WTC11 (cell line): ENCODE measurements around the gene TRIOBP. TPM values are rescaled to one million over a fixed set of nuclear protein-coding genes. Genes with fewer than 3 reads are reported as not detected.

Experiments
- ATAC-seq: fragments of 200-7000 bp; cut with Tn5 transposase; 2 replicates; pipeline ENCODE4 v1.10.0; 2021; ENCODE audit warnings: mild to moderate bottlenecking, moderate library complexity
- CTCF ChIA-PET: fragments of 300-600 bp; sonication (Branson Sonifier 250); formaldehyde crosslinking; loops from one replicate; lab custom pipeline; 2021; ENCODE audit warnings: antibody characterized with exemption; lab: Charles Lee
- POLR2A ChIA-PET: fragments of 350-600 bp; sonication (Branson Sonifier 250); formaldehyde crosslinking; loops from one replicate; lab custom pipeline; 2021; ENCODE audit warnings: antibody characterized with exemption; lab: Charles Lee
- DNase-seq: peaks from one replicate; pipeline ENCODE4 v3.0.0; 2021; ENCODE audit warnings: low spot score
- H3K27ac Mint-ChIP-seq: 2 replicates; pipeline ENCODE4 v1.8.0; 2021; ENCODE audit warnings: mixed read lengths
- H3K27me3 Mint-ChIP-seq: 2 replicates; pipeline ENCODE4 v1.8.0; 2021; ENCODE audit warnings: low read depth, mild to moderate bottlenecking, moderate library complexity, mixed read lengths
- H3K36me3 Mint-ChIP-seq: 2 replicates; pipeline ENCODE4 v1.8.0; 2021; ENCODE audit warnings: mixed read lengths
- H3K4me1 Mint-ChIP-seq: 2 replicates; pipeline ENCODE4 v1.8.0; 2022; ENCODE audit warnings: mixed read lengths
- H3K4me3 Mint-ChIP-seq: 2 replicates; pipeline ENCODE4 v1.8.0; 2021; ENCODE audit warnings: mild to moderate bottlenecking, moderate library complexity, mixed read lengths
- H3K9me3 Mint-ChIP-seq: 2 replicates; pipeline ENCODE4 v1.8.0; 2021; ENCODE audit warnings: mixed read lengths
- ATF1 ChIP-seq: sonication (generic); formaldehyde crosslinking; IDR thresholded peaks from 2 replicates; pipeline ENCODE4 v1.8.1; 2023; ENCODE audit warnings: mild to moderate bottlenecking, moderate library complexity, missing genetic modification reagents
- CREB1 ChIP-seq: sonication (generic); formaldehyde crosslinking; IDR thresholded peaks from 2 replicates; pipeline ENCODE4 v1.8.0; 2023; ENCODE audit warnings: mild to moderate bottlenecking, missing genetic modification reagents
- CREM ChIP-seq: sonication (generic); formaldehyde crosslinking; IDR thresholded peaks from 2 replicates; pipeline ENCODE4 v1.8.1; 2022; ENCODE audit warnings: mild to moderate bottlenecking, missing genetic modification reagents, moderate library complexity
- EMX1 ChIP-seq: fragments of 250-450 bp; sonication (Bioruptor Pico); IDR thresholded peaks from 2 replicates; pipeline ENCODE4 v1.8.0; 2021; ENCODE audit warnings: mild to moderate bottlenecking
- ETV6 ChIP-seq: sonication (generic); formaldehyde crosslinking; IDR thresholded peaks from 2 replicates; pipeline ENCODE4 v1.8.1; 2022; ENCODE audit warnings: mild to moderate bottlenecking, missing genetic modification reagents
- GABPB1 ChIP-seq: sonication (generic); formaldehyde crosslinking; IDR thresholded peaks from 2 replicates; pipeline ENCODE4 v1.8.1; 2023; ENCODE audit warnings: mild to moderate bottlenecking, missing genetic modification reagents
- HMGA2 ChIP-seq: fragments of 250-450 bp; sonication (Bioruptor Pico); IDR thresholded peaks from 2 replicates; pipeline ENCODE4 v1.4.0; 2021; ENCODE audit warnings: mild to moderate bottlenecking, moderate library complexity
- NR1H2 ChIP-seq: sonication (generic); formaldehyde crosslinking; IDR thresholded peaks from 2 replicates; pipeline ENCODE4 v1.9.0; 2021; ENCODE audit warnings: mild to moderate bottlenecking, moderate library complexity, missing genetic modification reagents
- RELA ChIP-seq: sonication (generic); formaldehyde crosslinking; IDR thresholded peaks from 2 replicates; pipeline ENCODE4 v1.8.1; 2022; ENCODE audit warnings: missing genetic modification reagents, mild to moderate bottlenecking, borderline replicate concordance
- RORB ChIP-seq: fragments of 250-450 bp; sonication (Bioruptor Pico); IDR thresholded peaks from 2 replicates; pipeline ENCODE4 v1.9.0; 2021; ENCODE audit warnings: mild to moderate bottlenecking
- SP1 ChIP-seq: sonication (generic); formaldehyde crosslinking; conservative IDR thresholded peaks from 2 replicates; pipeline ENCODE4 v1.8.1; 2022; ENCODE audit warnings: missing genetic modification reagents
- TEAD4 ChIP-seq: sonication (generic); formaldehyde crosslinking; IDR thresholded peaks from 2 replicates; pipeline ENCODE4 v1.8.0; 2022; ENCODE audit warnings: mild to moderate bottlenecking, missing genetic modification reagents
- ZNF219 ChIP-seq: sonication (generic); formaldehyde crosslinking; IDR thresholded peaks from 2 replicates; pipeline ENCODE4 v1.8.0; 2023; ENCODE audit warnings: missing genetic modification reagents, mild to moderate bottlenecking, borderline replicate concordance
- ZNF317 ChIP-seq: sonication (generic); formaldehyde crosslinking; IDR thresholded peaks from 2 replicates; pipeline ENCODE4 v1.8.1; 2023; ENCODE audit warnings: low read depth, mild to moderate bottlenecking, moderate library complexity, missing genetic modification reagents, borderline replicate concordance
- ZNF423 ChIP-seq: fragments of 250-450 bp; sonication (Bioruptor Pico); IDR thresholded peaks from 2 replicates; pipeline ENCODE4 v2.1.2; 2022; ENCODE audit warnings: mild to moderate bottlenecking, moderate library complexity
- total RNA-seq: library from RNA; stranded (reverse); gene quantifications from 3 replicates; pipeline ENCODE4 v1.2.3, GENCODE V29; 2021
- TF ChIP-seq, protein P1 (sequence below): sonication (generic); formaldehyde crosslinking; IDR thresholded peaks from 2 replicates; pipeline ENCODE4 v1.8.0; 2022; ENCODE audit warnings: mild to moderate bottlenecking, missing genetic modification reagents
- TF ChIP-seq, protein P2 (sequence below): fragments of 250-450 bp; sonication (Bioruptor Pico); IDR thresholded peaks from 2 replicates; pipeline ENCODE4 v1.9.0; 2021; ENCODE audit warnings: mild to moderate bottlenecking
- TF ChIP-seq, protein P3 (sequence below): fragments of 250-450 bp; sonication (Bioruptor Pico); IDR thresholded peaks from 2 replicates; pipeline ENCODE4 v1.9.0; 2021; ENCODE audit warnings: mild to moderate bottlenecking, borderline replicate concordance
- TF ChIP-seq, protein P4 (sequence below): sonication (generic); formaldehyde crosslinking; IDR thresholded peaks from 2 replicates; pipeline ENCODE4 v1.8.0; 2022; ENCODE audit warnings: mild to moderate bottlenecking, missing genetic modification reagents
- TF ChIP-seq, protein P5 (sequence below): sonication (generic); formaldehyde crosslinking; IDR thresholded peaks from 2 replicates; pipeline ENCODE4 v1.8.1; 2023; ENCODE audit warnings: mild to moderate bottlenecking, missing genetic modification reagents, moderate library complexity
- TF ChIP-seq, protein P6 (sequence below): sonication (generic); formaldehyde crosslinking; IDR thresholded peaks from 2 replicates; pipeline ENCODE4 v1.8.1; 2022; ENCODE audit warnings: low read depth, missing genetic modification reagents, borderline replicate concordance

Gene TRIOBP
- total RNA-seq, 1 experiment from 2014 or later = 54.0 TPM

DNA sequence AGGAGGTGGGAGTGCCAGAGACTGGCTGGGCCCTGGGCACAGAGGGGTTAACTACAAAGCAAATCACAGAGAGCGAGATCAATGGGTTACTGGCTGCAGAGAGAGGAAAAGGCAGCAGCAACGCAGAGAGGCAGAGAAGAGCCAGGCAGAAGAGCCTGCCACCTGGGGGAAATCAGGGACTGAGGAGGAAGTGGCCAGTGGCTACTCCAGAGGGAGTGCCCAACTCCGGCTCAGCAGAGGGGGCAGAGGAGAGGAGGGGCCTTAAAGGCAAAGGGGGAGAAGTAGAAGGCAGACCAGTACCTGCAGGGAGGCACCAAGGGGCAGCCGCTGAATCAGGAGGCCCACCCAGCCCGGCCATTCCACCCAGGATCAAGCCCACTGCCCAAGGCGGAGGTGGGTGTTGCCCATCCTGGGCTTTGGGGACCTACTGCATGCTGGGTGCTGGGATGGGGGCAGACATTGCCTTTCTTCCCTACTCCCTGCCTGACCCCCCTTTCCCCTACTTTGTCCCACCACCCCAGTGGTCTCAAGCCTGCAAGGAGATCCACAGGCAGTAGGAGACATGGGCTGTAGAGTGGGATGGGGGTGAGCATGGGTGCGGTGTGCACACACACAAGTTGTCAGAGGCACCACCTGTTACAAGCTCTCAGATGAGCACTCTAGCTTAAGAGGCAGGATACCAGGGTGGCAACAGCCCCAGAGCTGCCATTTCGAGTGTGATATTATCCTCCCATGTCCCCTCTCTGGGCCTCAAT, 125.4 kb downstream of the TRIOBP start (continued):
- TF ChIP-seq, protein P1, sequence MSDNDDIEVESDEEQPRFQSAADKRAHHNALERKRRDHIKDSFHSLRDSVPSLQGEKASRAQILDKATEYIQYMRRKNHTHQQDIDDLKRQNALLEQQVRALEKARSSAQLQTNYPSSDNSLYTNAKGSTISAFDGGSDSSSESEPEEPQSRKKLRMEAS = 0 out of 2 replicates have a peak, but pooled peaks have one; percentile 22
- TF ChIP-seq SP1 (CRISPR knock-in tag) = 0 out of 2 replicates have a peak, but pooled peaks have one; percentile 31
- no peak for TF ChIP-seq GABPB1 (CRISPR knock-in tag)
- no peak for TF ChIP-seq CREB1 (CRISPR knock-in tag)
- TF ChIP-seq CREM (CRISPR knock-in tag) = no peak
- TF ChIP-seq, protein P2, sequence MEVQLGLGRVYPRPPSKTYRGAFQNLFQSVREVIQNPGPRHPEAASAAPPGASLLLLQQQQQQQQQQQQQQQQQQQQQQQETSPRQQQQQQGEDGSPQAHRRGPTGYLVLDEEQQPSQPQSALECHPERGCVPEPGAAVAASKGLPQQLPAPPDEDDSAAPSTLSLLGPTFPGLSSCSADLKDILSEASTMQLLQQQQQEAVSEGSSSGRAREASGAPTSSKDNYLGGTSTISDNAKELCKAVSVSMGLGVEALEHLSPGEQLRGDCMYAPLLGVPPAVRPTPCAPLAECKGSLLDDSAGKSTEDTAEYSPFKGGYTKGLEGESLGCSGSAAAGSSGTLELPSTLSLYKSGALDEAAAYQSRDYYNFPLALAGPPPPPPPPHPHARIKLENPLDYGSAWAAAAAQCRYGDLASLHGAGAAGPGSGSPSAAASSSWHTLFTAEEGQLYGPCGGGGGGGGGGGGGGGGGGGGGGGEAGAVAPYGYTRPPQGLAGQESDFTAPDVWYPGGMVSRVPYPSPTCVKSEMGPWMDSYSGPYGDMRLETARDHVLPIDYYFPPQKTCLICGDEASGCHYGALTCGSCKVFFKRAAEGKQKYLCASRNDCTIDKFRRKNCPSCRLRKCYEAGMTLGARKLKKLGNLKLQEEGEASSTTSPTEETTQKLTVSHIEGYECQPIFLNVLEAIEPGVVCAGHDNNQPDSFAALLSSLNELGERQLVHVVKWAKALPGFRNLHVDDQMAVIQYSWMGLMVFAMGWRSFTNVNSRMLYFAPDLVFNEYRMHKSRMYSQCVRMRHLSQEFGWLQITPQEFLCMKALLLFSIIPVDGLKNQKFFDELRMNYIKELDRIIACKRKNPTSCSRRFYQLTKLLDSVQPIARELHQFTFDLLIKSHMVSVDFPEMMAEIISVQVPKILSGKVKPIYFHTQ (CRISPR knock-in tag) = no peak
- TF ChIP-seq ZNF423 (CRISPR knock-in tag) = no peak
- TF ChIP-seq, protein P3, sequence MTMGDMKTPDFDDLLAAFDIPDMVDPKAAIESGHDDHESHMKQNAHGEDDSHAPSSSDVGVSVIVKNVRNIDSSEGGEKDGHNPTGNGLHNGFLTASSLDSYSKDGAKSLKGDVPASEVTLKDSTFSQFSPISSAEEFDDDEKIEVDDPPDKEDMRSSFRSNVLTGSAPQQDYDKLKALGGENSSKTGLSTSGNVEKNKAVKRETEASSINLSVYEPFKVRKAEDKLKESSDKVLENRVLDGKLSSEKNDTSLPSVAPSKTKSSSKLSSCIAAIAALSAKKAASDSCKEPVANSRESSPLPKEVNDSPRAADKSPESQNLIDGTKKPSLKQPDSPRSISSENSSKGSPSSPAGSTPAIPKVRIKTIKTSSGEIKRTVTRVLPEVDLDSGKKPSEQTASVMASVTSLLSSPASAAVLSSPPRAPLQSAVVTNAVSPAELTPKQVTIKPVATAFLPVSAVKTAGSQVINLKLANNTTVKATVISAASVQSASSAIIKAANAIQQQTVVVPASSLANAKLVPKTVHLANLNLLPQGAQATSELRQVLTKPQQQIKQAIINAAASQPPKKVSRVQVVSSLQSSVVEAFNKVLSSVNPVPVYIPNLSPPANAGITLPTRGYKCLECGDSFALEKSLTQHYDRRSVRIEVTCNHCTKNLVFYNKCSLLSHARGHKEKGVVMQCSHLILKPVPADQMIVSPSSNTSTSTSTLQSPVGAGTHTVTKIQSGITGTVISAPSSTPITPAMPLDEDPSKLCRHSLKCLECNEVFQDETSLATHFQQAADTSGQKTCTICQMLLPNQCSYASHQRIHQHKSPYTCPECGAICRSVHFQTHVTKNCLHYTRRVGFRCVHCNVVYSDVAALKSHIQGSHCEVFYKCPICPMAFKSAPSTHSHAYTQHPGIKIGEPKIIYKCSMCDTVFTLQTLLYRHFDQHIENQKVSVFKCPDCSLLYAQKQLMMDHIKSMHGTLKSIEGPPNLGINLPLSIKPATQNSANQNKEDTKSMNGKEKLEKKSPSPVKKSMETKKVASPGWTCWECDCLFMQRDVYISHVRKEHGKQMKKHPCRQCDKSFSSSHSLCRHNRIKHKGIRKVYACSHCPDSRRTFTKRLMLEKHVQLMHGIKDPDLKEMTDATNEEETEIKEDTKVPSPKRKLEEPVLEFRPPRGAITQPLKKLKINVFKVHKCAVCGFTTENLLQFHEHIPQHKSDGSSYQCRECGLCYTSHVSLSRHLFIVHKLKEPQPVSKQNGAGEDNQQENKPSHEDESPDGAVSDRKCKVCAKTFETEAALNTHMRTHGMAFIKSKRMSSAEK = no peak
- TF ChIP-seq ZNF219 = no peak
- TF ChIP-seq, protein P4, sequence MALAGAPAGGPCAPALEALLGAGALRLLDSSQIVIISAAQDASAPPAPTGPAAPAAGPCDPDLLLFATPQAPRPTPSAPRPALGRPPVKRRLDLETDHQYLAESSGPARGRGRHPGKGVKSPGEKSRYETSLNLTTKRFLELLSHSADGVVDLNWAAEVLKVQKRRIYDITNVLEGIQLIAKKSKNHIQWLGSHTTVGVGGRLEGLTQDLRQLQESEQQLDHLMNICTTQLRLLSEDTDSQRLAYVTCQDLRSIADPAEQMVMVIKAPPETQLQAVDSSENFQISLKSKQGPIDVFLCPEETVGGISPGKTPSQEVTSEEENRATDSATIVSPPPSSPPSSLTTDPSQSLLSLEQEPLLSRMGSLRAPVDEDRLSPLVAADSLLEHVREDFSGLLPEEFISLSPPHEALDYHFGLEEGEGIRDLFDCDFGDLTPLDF (CRISPR knock-in tag) = no peak
- TF ChIP-seq ZNF317 (CRISPR knock-in tag) = no peak

DNA sequence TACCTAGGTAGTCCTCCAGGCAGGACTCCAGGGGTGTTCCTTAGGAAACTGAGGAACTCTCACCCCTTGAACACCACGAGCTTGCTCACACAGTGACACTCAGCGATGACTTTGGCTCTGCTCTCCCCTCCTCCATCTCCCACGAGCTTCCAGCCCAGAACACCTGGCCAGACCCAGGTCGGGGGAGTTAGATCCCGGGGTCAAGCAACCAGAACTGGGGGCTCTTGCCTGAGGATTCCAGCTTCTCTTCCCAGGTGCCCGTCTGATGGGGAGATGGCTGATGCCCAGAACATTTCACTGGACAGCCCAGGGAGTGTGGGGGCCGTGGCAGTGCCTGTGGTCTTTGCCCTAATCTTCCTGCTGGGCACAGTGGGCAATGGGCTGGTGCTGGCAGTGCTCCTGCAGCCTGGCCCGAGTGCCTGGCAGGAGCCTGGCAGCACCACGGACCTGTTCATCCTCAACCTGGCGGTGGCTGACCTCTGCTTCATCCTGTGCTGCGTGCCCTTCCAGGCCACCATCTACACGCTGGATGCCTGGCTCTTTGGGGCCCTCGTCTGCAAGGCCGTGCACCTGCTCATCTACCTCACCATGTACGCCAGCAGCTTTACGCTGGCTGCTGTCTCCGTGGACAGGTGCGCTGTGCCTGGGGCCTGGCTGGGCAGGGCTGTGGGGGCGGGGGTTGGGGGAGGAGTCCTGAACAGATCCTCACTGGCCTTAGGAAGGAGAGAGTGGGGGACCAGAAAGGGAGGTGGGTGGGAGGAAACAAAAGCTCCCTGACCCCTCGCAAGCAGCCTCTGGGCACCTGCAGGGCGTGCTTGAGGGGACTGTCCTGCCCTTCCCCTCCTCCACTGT, 126.5 kb downstream of the TRIOBP start, which contains the start of gene GALR3:
Gene GALR3 (plus strand): TSS at position 249 of the 852 bp plus-strand sequence. CDS start 25 bp downstream, at position 274.
- ChIA-PET POLR2A (interaction anchor here (2.0 kb wide), 1 partner anchor 18 kb away, joined by 4 read pairs; a partner anchor contains a TSS), CTCF (interaction anchor here (0.6 to 2.6 kb wide), 8 partner anchors 15 to 180 kb away, joined by 3 to 21 read pairs (median 6); partner anchors contain the start of genes ANKRD54 and GCAT)
- no peak for ATAC-seq
- H3K4me3 Mint-ChIP-seq = peak within 1 kb of the TSS; percentile 58
- H3K4me1 Mint-ChIP-seq = peaks cover 35% of the 10 kb centered on the region
- no peak for DNase-seq
- no peaks in the 10 kb centered on the region for H3K9me3 Mint-ChIP-seq
- H3K27ac Mint-ChIP-seq = no peak within 1 kb of the TSS
- H3K36me3 Mint-ChIP-seq = no peaks in the 10 kb centered on the region
- H3K27me3 Mint-ChIP-seq = peaks cover 64% of the 10 kb centered on the region
- TF ChIP-seq ATF1 (no peak), ETV6 (no peak), RORB (CRISPR knock-in tag) (no peak), NR1H2 (CRISPR knock-in tag) (no peak), TEAD4 (CRISPR knock-in tag) (no peak), EMX1 (CRISPR knock-in tag) (no peak), HMGA2 (CRISPR knock-in tag) (no peak), RELA (CRISPR knock-in tag) (no peak)
- TF ChIP-seq, protein P5, sequence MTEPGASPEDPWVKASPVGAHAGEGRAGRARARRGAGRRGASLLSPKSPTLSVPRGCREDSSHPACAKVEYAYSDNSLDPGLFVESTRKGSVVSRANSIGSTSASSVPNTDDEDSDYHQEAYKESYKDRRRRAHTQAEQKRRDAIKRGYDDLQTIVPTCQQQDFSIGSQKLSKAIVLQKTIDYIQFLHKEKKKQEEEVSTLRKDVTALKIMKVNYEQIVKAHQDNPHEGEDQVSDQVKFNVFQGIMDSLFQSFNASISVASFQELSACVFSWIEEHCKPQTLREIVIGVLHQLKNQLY (CRISPR knock-in tag) = no peak
- TF ChIP-seq, protein P2 (CRISPR knock-in tag) = no peak
- TF ChIP-seq, protein P6, sequence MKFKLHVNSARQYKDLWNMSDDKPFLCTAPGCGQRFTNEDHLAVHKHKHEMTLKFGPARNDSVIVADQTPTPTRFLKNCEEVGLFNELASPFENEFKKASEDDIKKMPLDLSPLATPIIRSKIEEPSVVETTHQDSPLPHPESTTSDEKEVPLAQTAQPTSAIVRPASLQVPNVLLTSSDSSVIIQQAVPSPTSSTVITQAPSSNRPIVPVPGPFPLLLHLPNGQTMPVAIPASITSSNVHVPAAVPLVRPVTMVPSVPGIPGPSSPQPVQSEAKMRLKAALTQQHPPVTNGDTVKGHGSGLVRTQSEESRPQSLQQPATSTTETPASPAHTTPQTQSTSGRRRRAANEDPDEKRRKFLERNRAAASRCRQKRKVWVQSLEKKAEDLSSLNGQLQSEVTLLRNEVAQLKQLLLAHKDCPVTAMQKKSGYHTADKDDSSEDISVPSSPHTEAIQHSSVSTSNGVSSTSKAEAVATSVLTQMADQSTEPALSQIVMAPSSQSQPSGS (CRISPR knock-in tag) = no peak
